ENCODE results near the gene RGS1.

RGS1 gene

DNA sequence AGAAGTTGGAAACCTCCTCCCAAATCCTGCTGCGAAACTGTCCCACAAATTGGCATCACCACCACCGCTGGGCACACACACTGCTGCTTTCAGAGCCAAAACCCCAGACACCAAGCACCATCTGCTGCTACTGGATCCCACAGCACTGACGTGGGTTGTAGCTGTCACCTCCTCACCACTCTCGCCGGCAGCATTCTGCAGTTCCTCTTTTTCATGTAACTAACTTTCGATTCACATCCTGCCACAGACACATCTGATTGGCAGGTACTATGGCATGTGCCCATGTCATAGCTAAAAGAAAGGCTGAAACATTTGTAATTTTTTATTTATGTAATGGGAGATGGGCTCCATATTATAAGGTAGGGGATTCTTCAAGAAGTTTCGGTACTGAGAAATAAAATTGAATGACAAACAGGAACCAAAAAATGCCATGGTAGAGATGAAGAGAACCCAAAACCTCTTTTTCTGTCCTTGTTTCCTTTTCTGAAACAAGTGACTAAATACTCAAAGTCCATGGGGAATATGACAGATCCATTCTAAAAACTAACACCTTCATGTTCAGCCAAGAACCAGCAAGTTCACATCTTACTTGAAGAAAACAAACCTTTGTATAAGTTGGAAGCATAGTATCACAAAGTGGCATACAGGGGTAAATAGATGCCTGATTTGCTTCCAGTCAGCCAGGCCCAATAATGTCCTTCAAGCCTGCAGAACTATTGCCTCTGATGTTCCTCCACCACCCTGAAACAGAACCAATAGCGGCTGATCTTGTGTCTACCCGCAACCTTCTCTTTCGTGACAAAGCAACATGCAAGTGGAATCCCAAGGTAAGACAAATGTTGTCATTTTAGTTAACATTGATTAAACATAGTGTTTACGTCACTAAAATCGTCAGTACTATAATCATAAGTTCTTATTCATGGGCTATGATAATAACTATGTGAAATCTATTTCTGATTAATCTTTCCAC lies 33.8 kb downstream of the RGS1 start:
- in situ Hi-C loops (cut with MboI; ENCODE audit: low sequenced_read_pairs), result loop anchor here (10.0 kb wide), 1 partner anchor 135 kb away; no protein-coding TSS in a partner anchor

DNA sequence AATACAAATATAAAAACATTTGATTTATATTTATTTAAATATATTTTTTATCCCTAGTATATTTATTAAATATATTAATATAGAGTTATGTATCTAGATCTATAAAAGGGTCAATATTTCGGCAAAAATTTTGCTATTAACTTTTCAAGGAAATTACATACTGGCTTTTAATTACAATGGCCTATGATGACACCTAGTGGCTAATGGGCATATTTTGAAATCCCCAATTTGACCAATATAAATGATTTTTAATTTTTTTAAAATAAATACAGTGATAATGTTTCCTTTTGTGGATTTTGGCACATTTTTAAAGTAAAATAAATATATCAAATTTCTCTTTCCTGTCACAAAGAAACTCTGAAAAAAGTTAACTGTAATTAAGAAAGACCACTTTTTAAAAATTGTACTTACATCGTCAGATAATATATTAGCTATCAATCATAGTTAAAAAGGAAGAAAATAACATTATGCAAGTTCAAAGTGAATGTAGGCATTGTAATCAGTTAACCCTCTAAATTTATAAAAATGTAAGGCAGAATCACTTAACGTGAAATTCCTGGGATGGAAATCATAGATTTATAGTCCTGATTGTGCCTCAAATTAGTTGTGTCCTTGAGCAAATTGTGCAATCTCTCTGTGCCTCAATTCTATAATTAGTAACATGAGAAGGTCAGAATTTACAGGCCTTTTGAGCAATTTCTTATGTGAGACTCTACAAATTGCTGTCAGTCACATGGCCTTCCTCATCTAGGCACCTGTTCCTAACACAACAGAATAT lies 34.7 kb downstream of the RGS1 start:
- in situ Hi-C loops (cut with MboI; ENCODE audit: low sequenced_read_pairs), result no loop called here

GRCh38 chr1:192615055-192615454 lies 39.5 kb downstream of the RGS1 start:
- in situ Hi-C loops (cut with MboI; ENCODE audit: low sequenced_read_pairs), result no loop called here

- in situ Hi-C loops (cut with MboI; ENCODE audit: low sequenced_read_pairs), result no loop called here
Observed at GRCh38 chr1:192620071-192620635, 44.6 kb downstream of the RGS1 start.

DNA sequence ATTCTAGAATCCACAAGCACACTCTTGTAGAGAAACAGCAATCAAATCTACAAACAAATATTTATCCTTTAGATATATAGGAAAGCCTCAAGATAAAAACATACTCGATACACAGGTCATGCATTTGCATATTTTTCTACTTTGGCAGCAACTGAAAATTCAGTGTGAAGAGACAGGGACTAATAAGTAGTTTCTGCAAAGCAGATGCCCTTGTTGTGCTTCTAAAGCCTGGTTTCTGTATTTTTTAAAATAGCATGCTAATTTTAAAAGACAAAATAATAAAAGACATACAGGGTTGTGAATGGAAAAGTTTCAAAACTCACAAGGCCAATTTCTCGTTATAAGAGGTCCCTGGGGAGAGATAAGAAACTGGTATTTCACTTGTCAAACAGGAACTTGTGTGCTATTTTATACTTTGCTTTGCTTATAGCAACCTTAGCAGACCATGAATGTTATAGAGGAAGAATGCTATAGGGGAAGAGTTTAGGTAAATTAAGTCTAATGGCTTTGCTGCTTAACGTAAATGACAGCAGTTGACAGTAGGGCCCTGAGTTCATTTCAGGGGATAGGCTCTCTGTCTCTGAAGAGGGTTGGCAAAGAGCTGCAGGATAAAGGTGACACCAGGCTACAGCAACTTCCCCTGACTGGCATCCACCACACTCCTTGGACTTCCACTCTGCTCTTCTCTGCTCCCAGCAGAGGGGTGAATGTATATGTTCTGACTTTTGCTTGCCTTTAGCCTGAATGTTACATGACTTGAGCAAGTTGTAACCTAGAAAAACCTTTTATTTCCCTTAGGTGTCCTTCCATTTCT lies 51.0 kb downstream of the RGS1 start:
- in situ Hi-C loops (cut with MboI; ENCODE audit: low sequenced_read_pairs), result no loop called here

DNA sequence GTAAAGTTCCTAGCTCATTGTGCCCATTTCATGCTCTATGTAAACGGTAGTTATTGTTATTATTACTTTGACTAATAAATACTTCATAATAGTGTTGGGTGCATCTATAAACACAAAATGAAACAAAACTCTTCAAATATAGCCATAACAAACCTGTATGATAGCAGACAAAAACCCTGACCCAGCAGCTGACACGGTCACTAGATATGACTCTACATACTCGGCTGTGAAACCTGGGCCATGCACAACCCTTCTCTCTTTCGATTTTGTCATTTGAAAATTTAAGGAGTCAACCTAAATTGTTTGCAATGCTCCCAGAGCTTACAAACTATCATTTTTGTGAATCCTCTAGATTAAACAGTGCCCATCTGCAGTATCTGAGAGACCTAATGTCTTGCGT lies 52.3 kb downstream of the RGS1 start:
- in situ Hi-C loops (cut with MboI; ENCODE audit: low sequenced_read_pairs), result no loop called here

GRCh38 chr1:192628396-192629057 lies 53.0 kb downstream of the RGS1 start:
- in situ Hi-C loops (cut with MboI; ENCODE audit: low sequenced_read_pairs), result no loop called here

GRCh38 chr1:192629612-192630011 lies 54.0 kb downstream of the RGS1 start:
- in situ Hi-C loops (cut with MboI; ENCODE audit: low sequenced_read_pairs), result no loop called here
